ENCODE data around the gene SAMM50. TPM values are rescaled to one million over a fixed set of nuclear protein-coding genes. Genes with fewer than 3 reads are reported as not detected.
A peak's percentile ranks its signal among the peaks of the same experiment; 100 is the strongest.

SAMM50 gene
- total RNA-seq, 1 experiment from 2014 or later = 47.6 TPM

GRCh38 chr22:44018594-44018993 lies 63.4 kb downstream of the SAMM50 start:
- Histone ChIP-seq H3K36me3 (replicated peaks; ENCODE audit: control insufficient read depth, insufficient read depth, low read length) (no peaks in the 10 kb centered on the region), H3K4me3 (ENCODE audit: insufficient read depth, low read depth, low read length) (no peak overlapping the region), H3K27me3 (ENCODE audit: control insufficient read depth, insufficient read depth, low read length) (no peaks in the 10 kb centered on the region)
- DNase-seq = no peak

- no peaks in the 10 kb centered on the region for H3K27me3 ChIP-seq (ENCODE audit: control insufficient read depth, insufficient read depth, low read length)
- no peaks in the 10 kb centered on the region for H3K36me3 ChIP-seq (replicated peaks; ENCODE audit: control insufficient read depth, insufficient read depth, low read length)
- no peak for DNase-seq
- no peak overlapping the region for H3K4me3 ChIP-seq (ENCODE audit: insufficient read depth, low read depth, low read length)
Measured at GRCh38 chr22:44019416-44019815, 64.2 kb downstream of the SAMM50 start.

- no peak for DNase-seq
- H3K27me3 ChIP-seq (ENCODE audit: control insufficient read depth, insufficient read depth, low read length) = no peaks in the 10 kb centered on the region
- no peak overlapping the region for H3K4me3 ChIP-seq (ENCODE audit: insufficient read depth, low read depth, low read length)
- no peaks in the 10 kb centered on the region for H3K36me3 ChIP-seq (replicated peaks; ENCODE audit: control insufficient read depth, insufficient read depth, low read length)
Measured at GRCh38 chr22:44019846-44020245, 64.6 kb downstream of the SAMM50 start.

- H3K27me3 ChIP-seq (ENCODE audit: control insufficient read depth, insufficient read depth, low read length) = no peaks in the 10 kb centered on the region
- no peak overlapping the region for H3K4me3 ChIP-seq (ENCODE audit: insufficient read depth, low read depth, low read length)
- no peak for DNase-seq
- no peaks in the 10 kb centered on the region for H3K36me3 ChIP-seq (replicated peaks; ENCODE audit: control insufficient read depth, insufficient read depth, low read length)
Measured at GRCh38 chr22:44020981-44021380, 65.7 kb downstream of the SAMM50 start.

GRCh38 chr22:44023404-44024287 lies 68.4 kb downstream of the SAMM50 start:
- H3K36me3 ChIP-seq (replicated peaks; ENCODE audit: control insufficient read depth, insufficient read depth, low read length) = no peaks in the 10 kb centered on the region
- DNase-seq = peak; percentile 89
- no peaks in the 10 kb centered on the region for H3K27me3 ChIP-seq (ENCODE audit: control insufficient read depth, insufficient read depth, low read length)
- H3K4me3 ChIP-seq (ENCODE audit: insufficient read depth, low read depth, low read length) = peak overlapping the region; percentile 59

GRCh38 chr22:44024288-44024921 lies 69.2 kb downstream of the SAMM50 start, which contains the start of gene PARVB:
Gene PARVB, plus strand, starts transcription at chr22:44024302. Its CDS starts 38 bp downstream, at chr22:44024340.
- peak within 1 kb of the TSS; percentile 59 for H3K4me3 ChIP-seq (ENCODE audit: insufficient read depth, low read depth, low read length)
- DNase-seq = peak; percentile 81
- no peaks in the 10 kb centered on the region for H3K27me3 ChIP-seq (ENCODE audit: control insufficient read depth, insufficient read depth, low read length)
- no peaks in the 10 kb centered on the region for H3K36me3 ChIP-seq (replicated peaks; ENCODE audit: control insufficient read depth, insufficient read depth, low read length)

- no peak overlapping the region for H3K4me3 ChIP-seq (ENCODE audit: insufficient read depth, low read depth, low read length)
- DNase-seq = peak; percentile 62
- no peaks in the 10 kb centered on the region for H3K36me3 ChIP-seq (replicated peaks; ENCODE audit: control insufficient read depth, insufficient read depth, low read length)
- no peaks in the 10 kb centered on the region for H3K27me3 ChIP-seq (ENCODE audit: control insufficient read depth, insufficient read depth, low read length)
Measured at GRCh38 chr22:44025171-44026065, 70.2 kb downstream of the SAMM50 start.

- Histone ChIP-seq H3K4me3 (ENCODE audit: insufficient read depth, low read depth, low read length) (no peak overlapping the region), H3K27me3 (ENCODE audit: control insufficient read depth, insufficient read depth, low read length) (no peaks in the 10 kb centered on the region)
- no peak for DNase-seq
Measured at GRCh38 chr22:44026066-44026629, 70.9 kb downstream of the SAMM50 start.

GRCh38 chr22:44026630-44027511 lies 71.6 kb downstream of the SAMM50 start:
- no peaks in the 10 kb centered on the region for H3K36me3 ChIP-seq (replicated peaks; ENCODE audit: control insufficient read depth, insufficient read depth, low read length)
- no peak overlapping the region for H3K4me3 ChIP-seq (ENCODE audit: insufficient read depth, low read depth, low read length)
- no peaks in the 10 kb centered on the region for H3K27me3 ChIP-seq (ENCODE audit: control insufficient read depth, insufficient read depth, low read length)
- DNase-seq = no peak

More at GRCh38 chr22:44026066-44026629, 70.9 kb downstream of the SAMM50 start:
- H3K36me3 ChIP-seq (replicated peaks; ENCODE audit: control insufficient read depth, insufficient read depth, low read length) = no peaks in the 10 kb centered on the region

- Histone ChIP-seq H3K4me3 (ENCODE audit: insufficient read depth, low read depth, low read length) (no peak overlapping the region), H3K36me3 (replicated peaks; ENCODE audit: control insufficient read depth, insufficient read depth, low read length) (no peaks in the 10 kb centered on the region), H3K27me3 (ENCODE audit: control insufficient read depth, insufficient read depth, low read length) (no peaks in the 10 kb centered on the region)
- DNase-seq = no peak
Measured at GRCh38 chr22:44028091-44028490, 72.8 kb downstream of the SAMM50 start.

- H3K4me3 ChIP-seq (ENCODE audit: insufficient read depth, low read depth, low read length) = no peak overlapping the region
- DNase-seq = no peak
- H3K36me3 ChIP-seq (replicated peaks; ENCODE audit: control insufficient read depth, insufficient read depth, low read length) = no peaks in the 10 kb centered on the region
- no peaks in the 10 kb centered on the region for H3K27me3 ChIP-seq (ENCODE audit: control insufficient read depth, insufficient read depth, low read length)
Measured at GRCh38 chr22:44029069-44029468, 73.8 kb downstream of the SAMM50 start.

GRCh38 chr22:44030051-44030701 lies 74.9 kb downstream of the SAMM50 start:
- no peak for DNase-seq
- Histone ChIP-seq H3K4me3 (ENCODE audit: insufficient read depth, low read depth, low read length) (no peak overlapping the region), H3K36me3 (replicated peaks; ENCODE audit: control insufficient read depth, insufficient read depth, low read length) (no peaks in the 10 kb centered on the region), H3K27me3 (ENCODE audit: control insufficient read depth, insufficient read depth, low read length) (no peaks in the 10 kb centered on the region)

- no peak for DNase-seq
- H3K4me3 ChIP-seq (ENCODE audit: insufficient read depth, low read depth, low read length) = no peak overlapping the region
- no peaks in the 10 kb centered on the region for H3K36me3 ChIP-seq (replicated peaks; ENCODE audit: control insufficient read depth, insufficient read depth, low read length)
- H3K27me3 ChIP-seq (ENCODE audit: control insufficient read depth, insufficient read depth, low read length) = no peaks in the 10 kb centered on the region
Measured at GRCh38 chr22:44030702-44031082, 75.5 kb downstream of the SAMM50 start.
